Thoracic aorta (tissue), 2 donors: ENCODE measurements around the gene SEMA4D. TPM values are rescaled to one million over a fixed set of nuclear protein-coding genes. Genes with fewer than 3 reads are reported as not detected.
A peak's percentile ranks its signal among the peaks of the same experiment; 100 is the strongest.

Experiments
- ATAC-seq: fragments of 150-250 bp; one replicate; pipeline ENCODE4 v1.8.0; 2017; ENCODE audit warnings: low read depth; ENCODE audit not compliant: insufficient number of reproducible peaks, low FRiP score
- DNase-seq: peaks from one replicate; pipeline ENCODE4 v3.0.0-alpha.2; 2020; ENCODE audit warnings: low spot score
- H3K27ac ChIP-seq, 2 donors: fragments of 200-600 bp; sonication (generic); 1 replicate in 1 of 2; 2 replicates in 1 of 2; pipeline ENCODE4 v1.5.1; 2016; ENCODE audit warnings: mild to moderate bottlenecking in 2 of 2, moderate library complexity in 2 of 2
- H3K27me3 ChIP-seq: fragments of 200-600 bp; sonication (generic); replicated peaks from 2 replicates; pipeline ENCODE4 v1.6.0; 2016; ENCODE audit warnings: mild to moderate bottlenecking; ENCODE audit not compliant: insufficient read depth
- H3K36me3 ChIP-seq: fragments of 200-600 bp; sonication (generic); one replicate; pipeline ENCODE4 v1.5.1; 2016
- H3K4me1 ChIP-seq, 2 donors: fragments of 200-600 bp; sonication (generic); 1 replicate in 1 of 2; 2 replicates in 1 of 2; pipeline versions ENCODE4 v1.5.1 to v1.6.0; 2016; ENCODE audit warnings: low read depth in 2 of 2, mild to moderate bottlenecking in 1 of 2; ENCODE audit not compliant: control insufficient read depth in 1 of 2
- H3K4me3 ChIP-seq: fragments of 200-600 bp; sonication (generic); 2 replicates; pipeline ENCODE4 v1.5.1; 2016; ENCODE audit warnings: mild to moderate bottlenecking
- H3K9me3 ChIP-seq: fragments of 200-600 bp; sonication (generic); 2 replicates; pipeline ENCODE4 v1.5.1; 2016
- total RNA-seq, 2 donors: library from RNA; depleted of rRNA; stranded (reverse); fragments of >200 nt; gene quantifications; one replicate each; pipeline versions ENCODE4 v1.1.0 to v1.2.3, GENCODE V29; 2016
- TF ChIP-seq, protein P1 (sequence below): fragments of 200-600 bp; sonication (generic); IDR thresholded peaks from one replicate; pipeline ENCODE4 v1.5.1; 2019; ENCODE audit warnings: antibody characterized with exemption

Gene SEMA4D
- total RNA-seq, 2 donors from 2014 or later = 16.9 to 20.2 TPM

DNA sequence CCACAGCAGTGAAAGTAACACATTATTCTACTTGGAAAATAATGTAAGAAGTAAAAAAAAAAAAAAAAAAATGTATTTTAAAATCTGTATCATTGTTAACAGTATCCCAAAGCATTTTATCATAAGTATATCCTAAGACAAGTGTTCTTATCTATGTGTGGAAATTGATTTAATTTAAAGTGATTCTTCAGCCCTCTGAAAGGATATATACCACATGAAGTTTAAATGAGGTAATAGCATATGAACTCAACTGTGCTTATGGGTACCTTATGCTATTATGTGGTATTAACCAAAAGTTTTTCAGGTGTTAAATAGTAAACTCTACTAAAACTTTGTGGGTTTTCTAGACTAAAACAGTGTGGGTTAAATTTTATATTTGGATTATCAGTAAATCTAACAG is 182.4 kb downstream of the SEMA4D start:
- ATAC-seq (no peak), DNase-seq (no peak)
- Histone ChIP-seq H3K27me3 (no peaks in the 10 kb centered on the region), H3K4me1 (peaks cover 22 to 37% of the 10 kb centered on the region in 2 donors), H3K4me3 (no peak overlapping the region), H3K36me3 (no peaks in the 10 kb centered on the region), H3K9me3 (no peaks in the 10 kb centered on the region), H3K27ac (no peak overlapping the region)
- TF ChIP-seq, protein P1, sequence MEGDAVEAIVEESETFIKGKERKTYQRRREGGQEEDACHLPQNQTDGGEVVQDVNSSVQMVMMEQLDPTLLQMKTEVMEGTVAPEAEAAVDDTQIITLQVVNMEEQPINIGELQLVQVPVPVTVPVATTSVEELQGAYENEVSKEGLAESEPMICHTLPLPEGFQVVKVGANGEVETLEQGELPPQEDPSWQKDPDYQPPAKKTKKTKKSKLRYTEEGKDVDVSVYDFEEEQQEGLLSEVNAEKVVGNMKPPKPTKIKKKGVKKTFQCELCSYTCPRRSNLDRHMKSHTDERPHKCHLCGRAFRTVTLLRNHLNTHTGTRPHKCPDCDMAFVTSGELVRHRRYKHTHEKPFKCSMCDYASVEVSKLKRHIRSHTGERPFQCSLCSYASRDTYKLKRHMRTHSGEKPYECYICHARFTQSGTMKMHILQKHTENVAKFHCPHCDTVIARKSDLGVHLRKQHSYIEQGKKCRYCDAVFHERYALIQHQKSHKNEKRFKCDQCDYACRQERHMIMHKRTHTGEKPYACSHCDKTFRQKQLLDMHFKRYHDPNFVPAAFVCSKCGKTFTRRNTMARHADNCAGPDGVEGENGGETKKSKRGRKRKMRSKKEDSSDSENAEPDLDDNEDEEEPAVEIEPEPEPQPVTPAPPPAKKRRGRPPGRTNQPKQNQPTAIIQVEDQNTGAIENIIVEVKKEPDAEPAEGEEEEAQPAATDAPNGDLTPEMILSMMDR = no peak

DNA sequence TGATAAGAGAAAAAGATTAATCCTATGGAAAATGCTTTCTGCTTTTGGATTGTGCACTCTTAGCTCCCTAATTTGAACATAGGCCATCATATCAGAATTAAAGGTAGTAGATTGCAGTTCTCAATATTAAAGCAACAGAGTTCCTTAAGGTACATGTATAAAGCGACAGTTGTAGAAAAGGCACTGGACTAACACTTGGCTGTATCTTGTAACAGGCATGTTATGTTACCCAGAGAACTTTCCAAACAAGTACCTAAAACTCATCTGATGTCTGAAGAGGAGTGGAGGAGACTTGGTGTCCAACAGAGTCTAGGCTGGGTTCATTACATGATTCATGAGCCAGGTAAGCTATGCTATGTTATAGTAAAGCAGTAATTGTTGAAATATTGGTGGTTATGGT is 183.0 kb downstream of the SEMA4D start:
- DNase-seq (no peak), ATAC-seq (no peak)
- peaks cover 17 to 33% of the 10 kb centered on the region in 2 donors for H3K4me1 ChIP-seq
- no peak overlapping the region for H3K4me3 ChIP-seq
- H3K9me3 ChIP-seq = no peaks in the 10 kb centered on the region
- H3K27ac ChIP-seq = no peak overlapping the region
- H3K27me3 ChIP-seq = no peaks in the 10 kb centered on the region
- TF ChIP-seq, protein P1 = no peak
- no peaks in the 10 kb centered on the region for H3K36me3 ChIP-seq

DNA sequence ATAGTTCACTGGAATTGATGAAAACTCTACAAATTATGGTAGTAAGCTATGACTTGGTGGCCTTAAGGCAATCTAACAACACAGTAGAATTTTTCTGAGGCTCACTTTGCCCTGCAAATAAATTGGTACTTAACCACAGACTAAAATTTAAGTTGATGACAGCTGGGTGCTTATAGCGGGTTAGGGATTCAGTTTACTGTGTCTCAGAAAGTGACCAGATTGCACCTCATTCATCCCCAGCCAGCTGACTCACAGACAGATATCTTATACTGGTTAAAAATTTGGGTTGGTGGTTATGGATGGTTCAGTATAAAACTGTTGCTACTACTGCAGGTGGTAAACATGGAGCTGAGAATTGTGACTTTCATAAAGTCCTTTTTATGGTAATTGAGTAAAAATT is 184.1 kb downstream of the SEMA4D start:
- Histone ChIP-seq H3K4me1 (peaks cover 10 to 31% of the 10 kb centered on the region in 2 donors), H3K36me3 (no peaks in the 10 kb centered on the region), H3K4me3 (no peak overlapping the region), H3K9me3 (no peaks in the 10 kb centered on the region), H3K27me3 (no peaks in the 10 kb centered on the region), H3K27ac (no peak overlapping the region)
- TF ChIP-seq, protein P1 = no peak
- ATAC-seq = no peak
- DNase-seq = no peak

DNA sequence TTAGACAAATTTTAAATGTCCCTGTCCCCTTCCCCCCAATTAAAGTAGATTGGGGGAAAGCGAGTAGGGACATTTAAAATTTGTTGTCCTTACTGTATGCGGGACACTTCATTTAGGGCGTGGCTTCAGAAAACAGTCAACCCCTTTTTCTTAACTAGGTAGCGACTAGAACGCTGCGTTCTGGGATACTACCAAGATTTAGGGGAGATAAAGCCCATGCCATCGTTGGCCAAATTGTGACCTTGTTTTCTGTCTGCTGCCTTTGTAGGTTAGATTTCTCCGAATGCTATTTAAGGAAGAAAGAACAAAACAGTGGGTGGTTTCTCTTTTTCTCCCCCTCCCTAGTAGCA is 185.7 kb downstream of the SEMA4D start:
- Histone ChIP-seq H3K27ac (no peak overlapping the region), H3K36me3 (no peaks in the 10 kb centered on the region), H3K4me1 (peaks cover 7 to 22% of the 10 kb centered on the region in 2 donors), H3K27me3 (no peaks in the 10 kb centered on the region), H3K9me3 (no peaks in the 10 kb centered on the region), H3K4me3 (peak overlapping the region; percentile 76)
- ATAC-seq = no peak
- TF ChIP-seq, protein P1 = no peak
- no peak for DNase-seq

DNA sequence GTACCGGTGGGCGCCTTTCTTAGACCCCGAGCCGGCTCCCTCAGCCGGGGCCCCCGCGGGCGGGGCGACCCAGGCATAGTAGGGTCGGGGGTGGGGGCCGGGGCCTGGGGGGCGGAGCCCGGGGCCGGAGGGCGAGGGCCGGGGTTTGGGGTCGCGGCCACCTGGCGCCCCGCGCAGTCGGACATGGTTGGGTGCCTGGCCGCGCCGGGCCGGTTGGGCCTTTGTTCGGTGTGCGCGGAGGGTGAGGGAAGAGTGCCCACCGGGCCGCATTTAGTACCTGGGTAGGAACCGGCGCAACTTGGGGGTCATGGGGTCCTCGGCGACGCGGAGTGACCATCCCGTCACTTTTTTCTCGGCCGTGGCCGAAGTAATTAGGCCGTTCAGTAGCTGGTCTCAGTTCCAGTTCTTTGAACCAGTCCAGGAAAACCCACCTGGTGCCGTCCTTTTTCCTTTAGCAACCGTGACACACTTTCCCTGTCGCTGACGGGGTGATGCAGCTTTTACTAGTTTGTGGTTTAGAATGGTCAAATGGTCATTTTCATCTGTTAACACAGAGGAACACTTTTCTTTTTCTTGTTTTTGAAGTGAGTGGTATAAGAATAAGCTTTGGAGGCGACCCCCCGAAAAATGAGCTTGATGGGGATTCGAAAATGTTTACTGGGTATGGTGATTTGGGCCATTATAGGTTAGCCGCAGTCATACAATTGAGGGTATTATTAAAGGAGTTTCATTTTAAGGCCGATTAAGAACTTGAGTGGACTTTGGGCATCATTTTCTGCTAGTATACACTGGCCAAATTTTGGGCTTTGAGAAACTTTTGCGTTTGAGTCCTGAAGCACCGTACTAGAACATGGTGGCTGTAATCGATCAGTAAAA is 186.3 kb downstream of the SEMA4D start:
- Histone ChIP-seq H3K27ac (no peak overlapping the region), H3K4me3 (peak overlapping the region; percentile 76), H3K9me3 (no peaks in the 10 kb centered on the region), H3K27me3 (no peaks in the 10 kb centered on the region), H3K36me3 (no peaks in the 10 kb centered on the region), H3K4me1 (peaks cover 7 to 21% of the 10 kb centered on the region in 2 donors)
- TF ChIP-seq, protein P1 = no peak
- DNase-seq (no peak), ATAC-seq (no peak)

Other genes with a start within 250 kb of the SEMA4D start
- 1 to 10 TPM; 2.3 to 4.7 TPM for gene CKS2, start 186.9 kb downstream of the SEMA4D start, total RNA-seq
- 10 to 100 TPM; 37.2 to 91.5 TPM for gene SECISBP2, start 179.6 kb downstream of the SEMA4D start, total RNA-seq
- 10 to 100 TPM in 1 of 2 donors, 1 to 10 TPM in 1; 5.8 to 19.3 TPM for gene GADD45G, start 106.9 kb upstream of the SEMA4D start, total RNA-seq